Measurements from ENCODE around the gene BGN.
A peak's percentile ranks its signal among the peaks of the same experiment; 100 is the strongest.

The BGN gene

GRCh38 chrX:153537526-153538295 is 42.9 kb downstream of the BGN start:
- DNase-seq, result no peak

- no peak for DNase-seq
These were observed 43.6 kb downstream of the BGN start for GRCh38 chrX:153538424-153538823.

GRCh38 chrX:153539171-153539978 is 44.6 kb downstream of the BGN start:
- DNase-seq, result peak; percentile 71

- DNase-seq, result no peak
These were observed 45.2 kb downstream of the BGN start for GRCh38 chrX:153539979-153540358.

GRCh38 chrX:153544727-153545126 is 49.9 kb downstream of the BGN start:
- DNase-seq, result no peak

- no peak for DNase-seq
These were observed 51.6 kb downstream of the BGN start for GRCh38 chrX:153546386-153546785.

- DNase-seq, result no peak
These were observed 52.4 kb downstream of the BGN start for GRCh38 chrX:153547195-153547594.

- DNase-seq, result no peak
These were observed 54.5 kb downstream of the BGN start for GRCh38 chrX:153549231-153549630.

GRCh38 chrX:153549807-153550206 is 55.0 kb downstream of the BGN start:
- DNase-seq, result no peak

- DNase-seq, result no peak
These were observed 56.4 kb downstream of the BGN start for GRCh38 chrX:153551135-153551534.

- peak; percentile 55 for DNase-seq
These were observed 59.9 kb downstream of the BGN start for GRCh38 chrX:153554519-153555167.

GRCh38 chrX:153556767-153557166 is 62.0 kb downstream of the BGN start:
- no peak for DNase-seq

- DNase-seq, result no peak
These were observed 63.0 kb downstream of the BGN start for GRCh38 chrX:153557618-153558355.
